Measurements from ENCODE around the gene FAM20B. TPM values are rescaled to one million over a fixed set of nuclear protein-coding genes. Genes with fewer than 3 reads are reported as not detected.
A peak's percentile ranks its signal among the peaks of the same experiment; 100 is the strongest.

Gene FAM20B
- total RNA-seq, 1 donor from 2014 or later = 27.5 TPM

DNA sequence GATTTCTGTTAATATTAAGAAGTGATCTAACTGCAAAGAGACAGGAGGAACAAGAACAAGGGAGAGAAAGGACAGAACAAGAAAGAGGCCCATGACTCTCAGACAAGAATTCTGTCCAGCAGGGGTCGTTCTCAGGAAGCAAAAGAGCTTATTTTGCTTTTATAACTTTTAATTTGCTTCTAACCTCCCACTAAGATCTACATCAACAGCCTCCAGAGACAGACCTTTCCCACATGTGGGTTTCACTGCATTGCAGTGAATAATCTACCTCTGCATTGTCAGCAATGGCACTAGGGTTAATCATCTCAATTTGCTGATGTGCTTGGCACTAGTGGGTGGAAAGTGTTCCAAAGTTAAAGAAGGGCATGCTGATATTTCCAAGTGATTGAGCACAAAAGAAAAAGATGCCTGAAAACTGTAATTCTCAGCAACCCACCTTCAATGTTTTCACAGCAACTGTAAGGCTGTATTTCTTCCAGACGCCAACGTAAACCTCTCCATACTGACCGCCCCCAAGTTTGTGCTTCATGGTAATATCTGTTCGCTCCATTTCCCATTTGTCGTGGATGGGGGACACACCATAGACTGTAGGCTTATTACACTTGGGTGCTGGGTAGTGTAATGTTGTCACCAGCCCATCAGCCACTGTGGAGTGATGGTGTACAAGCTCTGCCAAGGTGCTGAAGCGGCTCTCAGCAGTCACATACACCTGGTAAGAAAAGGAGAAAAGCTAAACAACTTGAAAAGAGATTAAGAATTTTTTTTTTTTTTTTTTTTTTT lies 95.7 kb downstream of the FAM20B start:
- DNase-seq (ENCODE audit: low read depth) = no peak
- TF ChIP-seq, protein P1, sequence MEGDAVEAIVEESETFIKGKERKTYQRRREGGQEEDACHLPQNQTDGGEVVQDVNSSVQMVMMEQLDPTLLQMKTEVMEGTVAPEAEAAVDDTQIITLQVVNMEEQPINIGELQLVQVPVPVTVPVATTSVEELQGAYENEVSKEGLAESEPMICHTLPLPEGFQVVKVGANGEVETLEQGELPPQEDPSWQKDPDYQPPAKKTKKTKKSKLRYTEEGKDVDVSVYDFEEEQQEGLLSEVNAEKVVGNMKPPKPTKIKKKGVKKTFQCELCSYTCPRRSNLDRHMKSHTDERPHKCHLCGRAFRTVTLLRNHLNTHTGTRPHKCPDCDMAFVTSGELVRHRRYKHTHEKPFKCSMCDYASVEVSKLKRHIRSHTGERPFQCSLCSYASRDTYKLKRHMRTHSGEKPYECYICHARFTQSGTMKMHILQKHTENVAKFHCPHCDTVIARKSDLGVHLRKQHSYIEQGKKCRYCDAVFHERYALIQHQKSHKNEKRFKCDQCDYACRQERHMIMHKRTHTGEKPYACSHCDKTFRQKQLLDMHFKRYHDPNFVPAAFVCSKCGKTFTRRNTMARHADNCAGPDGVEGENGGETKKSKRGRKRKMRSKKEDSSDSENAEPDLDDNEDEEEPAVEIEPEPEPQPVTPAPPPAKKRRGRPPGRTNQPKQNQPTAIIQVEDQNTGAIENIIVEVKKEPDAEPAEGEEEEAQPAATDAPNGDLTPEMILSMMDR (IDR thresholded peaks at IDR 0.05; ENCODE audit: insufficient read depth, low read length, poor library complexity, severe bottlenecking) = peak; percentile 58
- Histone ChIP-seq H3K27me3 (ENCODE audit: control insufficient read depth, insufficient read depth, low read length) (no peaks in the 10 kb centered on the region), H3K36me3 (ENCODE audit: control insufficient read depth, insufficient read depth, low read length) (peaks cover 2% of the 10 kb centered on the region), H3K4me3 (ENCODE audit: low read depth, low read length) (no peak overlapping the region)

GRCh38 chr1:179124873-179125272 lies 99.2 kb downstream of the FAM20B start:
- TF ChIP-seq, protein P1 (IDR thresholded peaks at IDR 0.05; ENCODE audit: insufficient read depth, low read length, poor library complexity, severe bottlenecking) = no peak
- no peaks in the 10 kb centered on the region for H3K27me3 ChIP-seq (ENCODE audit: control insufficient read depth, insufficient read depth, low read length)
- H3K4me3 ChIP-seq (ENCODE audit: low read depth, low read length) = no peak overlapping the region
- no peak for DNase-seq (ENCODE audit: low read depth)
- H3K36me3 ChIP-seq (ENCODE audit: control insufficient read depth, insufficient read depth, low read length) = no peaks in the 10 kb centered on the region

Other genes starting within 250 kb of the FAM20B start
- not detected in 2 replicates for gene ANGPTL1, start 154.8 kb upstream of the FAM20B start, total RNA-seq
- 53.6 and 57.5 TPM in 2 replicates for gene TOR3A, start 56.2 kb downstream of the FAM20B start, total RNA-seq
- gene ABL2, start 203.8 kb downstream of the FAM20B start, total RNA-seq = 45.8 and 47.4 TPM in 2 replicates